ENCODE results near the gene CCDC102B. TPM values are rescaled to one million over a fixed set of nuclear protein-coding genes. Genes with fewer than 3 reads are reported as not detected.

The CCDC102B gene
- 0.39 to 0.71 TPM (median 0.49 TPM) in 3 of 5 replicates, not detected in the others for total RNA-seq (2022; extraction: Qiagen RNA extraction)

GRCh38 chr18:68797871-68798270, at the start of gene CCDC102B:
CCDC102B (plus strand) TSS chr18:68798080; CDS start chr18:68836764, 38,684 bp downstream.

Other genes starting within 250 kb of the CCDC102B start
- 17.0 to 27.2 TPM (median 17.7 TPM) in 5 replicates for gene TMX3, start 83.0 kb upstream of the CCDC102B start, total RNA-seq (2022; extraction: Qiagen RNA extraction)